OCI-LY3 (cell line): ENCODE measurements around the gene DGAT2.

Source experiments
- H2AFZ ChIP-seq: fragments of 200-600, 300-600 bp; shearing (Covaris generic); 2 replicates; pipeline ENCODE4 v1.6.0; 2014; ENCODE audit warnings: antibody characterized with exemption, low read depth, low read length
- H3K27ac ChIP-seq: fragments of 200-600, 300-600 bp; sonication (generic); 2 replicates; pipeline ENCODE4 v1.5.1; 2014; ENCODE audit warnings: mild to moderate bottlenecking, low read length, moderate library complexity, mixed read lengths
- H3K27me3 ChIP-seq: fragments of 200-600, 300-600 bp; sonication (generic); 2 replicates; pipeline ENCODE4 v1.6.1; 2014; ENCODE audit warnings: low read depth, low read length, mixed read lengths
- H3K36me3 ChIP-seq: fragments of 200-600, 300-600 bp; sonication (generic); replicated peaks from 2 replicates; pipeline ENCODE3; 2014; ENCODE audit warnings: low read depth, low read length, mixed read lengths
- H3K4me1 ChIP-seq: fragments of 300-600, 200-600 bp; sonication (generic); 2 replicates; pipeline ENCODE4 v1.6.1; 2014; ENCODE audit warnings: low read length, mixed read lengths
- H3K4me2 ChIP-seq: fragments of 200-600, 300-600 bp; sonication (generic); 2 replicates; pipeline ENCODE4 v1.6.1; 2014; ENCODE audit warnings: low read length, mixed read lengths
- H3K4me3 ChIP-seq: fragments of 300-600, 200-600 bp; sonication (generic); 2 replicates; pipeline ENCODE4 v1.5.1; 2014; ENCODE audit warnings: antibody characterized with exemption, mild to moderate bottlenecking, low read length, moderate library complexity
- H3K79me2 ChIP-seq: fragments of 300-600, 200-600 bp; shearing (Covaris generic); 2 replicates; pipeline ENCODE4 v1.6.1; 2014; ENCODE audit warnings: mild to moderate bottlenecking, low read length, mixed read lengths
- H3K9ac ChIP-seq: fragments of 300-600, 200-600 bp; shearing (Covaris generic); 2 replicates; pipeline ENCODE4 v1.6.0; 2014; ENCODE audit warnings: mild to moderate bottlenecking, low read length, moderate library complexity
- H3K9me3 ChIP-seq: fragments of 200-600, 300-600 bp; shearing (Covaris generic); 2 replicates; pipeline ENCODE4 v1.6.1; 2014; ENCODE audit warnings: low read length, mixed read lengths; ENCODE audit not compliant: insufficient read depth
- H4K20me1 ChIP-seq: fragments of 200-600, 300-600 bp; sonication (generic); 2 replicates; pipeline ENCODE4 v1.6.1; 2016; ENCODE audit warnings: low read length, mixed read lengths; ENCODE audit not compliant: insufficient read depth
- CTCF ChIP-seq: fragments of 200-600, 300-600 bp; sonication (generic); IDR thresholded peaks from 2 replicates; pipeline ENCODE4 v1.5.1; 2014; ENCODE audit warnings: antibody characterized with exemption, low read length, low read depth
- EZH2phosphoT487 ChIP-seq: fragments of 200-600 bp; shearing (Covaris generic); IDR thresholded peaks from 2 replicates; pipeline ENCODE4 v1.6.1; 2018; ENCODE audit warnings: antibody characterized with exemption, mixed run types, low read depth

The DGAT2 gene

GRCh38 chr11:75759832-75760231, 8.7 kb upstream of the DGAT2 start:
- no peak overlapping the region for H2AFZ ChIP-seq
- H3K27me3 ChIP-seq, result no peaks in the 10 kb centered on the region
- H3K4me1 ChIP-seq, result peaks cover 11% of the 10 kb centered on the region
- no peaks in the 10 kb centered on the region for H3K36me3 ChIP-seq
- H3K27ac ChIP-seq, result no peak overlapping the region
- no peak overlapping the region for H3K9ac ChIP-seq
- no peak overlapping the region for H3K4me2 ChIP-seq
- H3K9me3 ChIP-seq, result no peaks in the 10 kb centered on the region
- H3K79me2 ChIP-seq, result no peaks in the 10 kb centered on the region
- no peak overlapping the region for H3K4me3 ChIP-seq
- H4K20me1 ChIP-seq, result no peaks in the 10 kb centered on the region
- TF ChIP-seq CTCF (no peak), EZH2phosphoT487 (no peak)

- Histone ChIP-seq H3K4me1 (peaks cover 11% of the 10 kb centered on the region), H3K9ac (no peak overlapping the region), H3K9me3 (no peaks in the 10 kb centered on the region), H3K4me3 (no peak overlapping the region), H3K27me3 (no peaks in the 10 kb centered on the region), H2AFZ (no peak overlapping the region), H3K4me2 (no peak overlapping the region), H3K36me3 (no peaks in the 10 kb centered on the region), H3K79me2 (no peaks in the 10 kb centered on the region), H3K27ac (no peak overlapping the region), H4K20me1 (no peaks in the 10 kb centered on the region)
- TF ChIP-seq EZH2phosphoT487, result no peak
- no peak for TF ChIP-seq CTCF
Observed at GRCh38 chr11:75760243-75760642, 8.3 kb upstream of the DGAT2 start.

GRCh38 chr11:75760710-75761493, 7.7 kb upstream of the DGAT2 start:
- no peak overlapping the region for H2AFZ ChIP-seq
- H4K20me1 ChIP-seq, result no peaks in the 10 kb centered on the region
- peaks cover 11% of the 10 kb centered on the region for H3K4me1 ChIP-seq
- H3K4me2 ChIP-seq, result no peak overlapping the region
- TF ChIP-seq CTCF, result no peak
- TF ChIP-seq EZH2phosphoT487, result no peak
- H3K9me3 ChIP-seq, result no peaks in the 10 kb centered on the region
- H3K79me2 ChIP-seq, result no peaks in the 10 kb centered on the region
- H3K27ac ChIP-seq, result no peak overlapping the region
- H3K27me3 ChIP-seq, result no peaks in the 10 kb centered on the region
- no peaks in the 10 kb centered on the region for H3K36me3 ChIP-seq
- no peak overlapping the region for H3K9ac ChIP-seq
- no peak overlapping the region for H3K4me3 ChIP-seq

- Histone ChIP-seq H2AFZ (no peak overlapping the region), H3K36me3 (no peaks in the 10 kb centered on the region), H4K20me1 (no peaks in the 10 kb centered on the region), H3K4me1 (peaks cover 19% of the 10 kb centered on the region), H3K9me3 (no peaks in the 10 kb centered on the region), H3K4me3 (no peak overlapping the region), H3K79me2 (no peaks in the 10 kb centered on the region), H3K27me3 (no peaks in the 10 kb centered on the region), H3K9ac (no peak overlapping the region), H3K4me2 (no peak overlapping the region), H3K27ac (no peak overlapping the region)
- TF ChIP-seq CTCF (no peak), EZH2phosphoT487 (no peak)
Observed at GRCh38 chr11:75762158-75762557, 6.4 kb upstream of the DGAT2 start.
